Measurements from ENCODE around the gene HSPG2.

The HSPG2 gene

GRCh38 chr1:21857840-21858670 is 79.1 kb downstream of the HSPG2 start:
- DNase-seq: no peak

DNA sequence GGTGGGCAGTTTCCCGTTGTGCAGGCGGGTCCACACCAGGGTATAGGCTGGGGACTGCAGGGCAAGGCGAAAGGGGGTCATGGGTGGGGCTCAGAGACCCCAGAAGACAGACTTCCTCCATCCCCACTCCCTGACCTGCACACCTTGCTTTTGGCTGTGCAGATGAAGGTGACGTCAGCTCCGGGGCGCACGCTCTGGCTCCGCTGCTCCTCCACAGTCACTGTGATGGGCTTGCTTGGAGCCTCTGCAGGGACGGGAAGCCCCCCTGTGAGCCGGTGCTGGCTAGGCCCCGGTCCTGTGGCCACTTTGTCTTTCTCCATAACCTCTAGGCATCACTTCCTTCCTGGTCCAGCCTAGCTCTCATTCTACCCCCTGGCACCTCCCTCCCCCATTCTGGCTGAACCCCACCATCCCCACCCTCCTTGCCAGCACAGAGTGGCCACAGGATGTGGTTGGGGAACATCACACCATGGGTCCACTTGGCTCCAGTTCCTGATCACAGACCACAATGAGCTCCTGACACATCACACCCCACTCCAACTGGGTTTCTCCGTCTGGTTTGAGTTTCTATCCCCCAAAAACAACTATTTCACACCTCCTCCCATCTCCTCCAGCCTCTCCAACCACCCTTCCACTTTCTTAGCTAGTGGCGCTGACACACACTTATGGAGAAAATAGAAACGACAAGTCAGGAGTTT is 79.8 kb downstream of the HSPG2 start:
- DNase-seq: no peak

DNA sequence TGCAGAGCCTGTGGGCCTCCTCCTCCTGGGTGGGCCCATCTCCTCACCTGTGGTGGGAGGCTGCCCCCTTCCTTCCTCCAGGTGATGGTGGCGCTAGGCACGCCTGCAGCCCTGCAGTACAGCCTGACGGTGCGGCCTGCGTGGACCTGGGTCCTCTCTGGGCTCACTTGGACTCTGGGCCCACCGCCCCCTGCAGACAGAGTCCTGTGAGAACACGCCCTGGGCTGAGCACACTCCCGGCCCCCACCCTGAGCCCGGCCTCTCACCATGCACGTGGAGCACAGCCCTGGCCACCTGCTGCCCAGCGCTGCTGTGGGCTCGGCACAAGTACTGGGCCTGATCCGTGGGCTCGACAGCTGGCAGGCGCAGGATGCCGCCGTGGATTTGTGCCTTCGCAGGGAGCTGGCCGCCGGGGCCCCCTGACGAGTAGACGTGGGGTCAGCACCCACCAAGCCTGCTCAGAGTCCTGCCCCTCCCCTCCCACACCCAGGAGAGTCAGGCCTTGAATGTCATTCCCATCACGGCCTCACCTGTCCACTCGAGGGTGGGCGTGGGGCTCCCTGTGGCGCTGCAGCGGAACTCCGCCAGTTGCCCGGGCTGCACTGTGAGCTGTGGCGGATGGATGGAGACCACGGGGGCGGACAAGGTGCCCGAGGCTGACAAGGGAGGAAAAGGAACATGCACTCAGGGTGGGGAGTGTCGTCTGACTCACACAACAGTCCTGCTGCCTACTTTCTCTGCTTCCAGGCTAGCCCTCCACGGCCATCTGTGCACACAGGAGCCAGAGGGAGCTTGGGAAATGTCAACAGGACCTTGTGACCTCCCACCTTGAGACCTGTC is 81.6 kb downstream of the HSPG2 start:
- DNase-seq: no peak

- no peak for DNase-seq
These were observed 82.4 kb downstream of the HSPG2 start for GRCh38 chr1:21854751-21855131.

DNA sequence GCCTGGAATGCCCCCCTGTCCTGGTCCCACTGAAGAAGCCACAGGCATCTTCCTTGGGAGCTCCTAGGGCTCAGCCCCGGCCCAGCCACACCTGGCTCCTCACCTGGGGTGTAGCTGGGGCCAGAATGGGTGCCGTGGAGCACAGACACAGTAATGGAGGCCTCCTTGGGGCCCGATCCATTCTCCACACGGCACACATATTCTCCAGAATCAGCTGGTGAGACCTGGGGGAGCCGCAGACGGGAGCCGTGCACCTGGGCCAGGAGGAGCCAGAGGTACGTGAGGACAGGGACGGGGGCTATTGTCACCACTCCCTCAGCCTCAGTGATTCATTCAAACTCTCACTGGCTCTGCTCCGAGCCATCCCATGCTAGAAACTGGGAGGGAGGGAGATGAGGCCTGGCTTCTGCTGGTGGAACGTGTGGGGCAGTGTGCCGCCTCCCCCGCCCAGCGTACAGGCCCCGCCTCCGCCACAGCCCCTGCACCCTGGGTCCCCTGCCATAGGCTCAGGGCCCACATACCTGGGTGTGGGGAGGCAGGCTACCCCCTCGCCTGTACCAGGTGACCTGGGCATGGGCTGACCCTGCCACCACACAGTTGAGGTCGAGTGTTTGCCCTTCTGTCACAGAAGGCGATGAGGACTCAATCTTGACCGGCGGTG is 82.9 kb downstream of the HSPG2 start:
- DNase-seq: no peak

DNA sequence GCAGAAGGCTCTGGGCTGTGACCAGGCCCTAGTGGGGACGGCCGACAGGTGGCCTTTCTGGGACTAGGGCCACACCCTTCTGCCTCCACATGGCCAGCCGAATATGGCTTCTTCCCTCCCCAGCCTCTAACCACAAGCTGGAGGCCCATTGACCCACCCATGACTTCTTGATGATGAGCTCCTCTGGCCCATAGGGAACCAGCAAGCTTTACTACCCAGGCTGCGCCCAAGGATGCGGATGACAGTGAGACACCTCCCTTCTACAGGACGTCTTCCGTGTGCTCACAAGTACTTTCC is 84.0 kb downstream of the HSPG2 start:
- DNase-seq: no peak

- no peak for DNase-seq
These were observed 84.6 kb downstream of the HSPG2 start for GRCh38 chr1:21852282-21853130.

DNA sequence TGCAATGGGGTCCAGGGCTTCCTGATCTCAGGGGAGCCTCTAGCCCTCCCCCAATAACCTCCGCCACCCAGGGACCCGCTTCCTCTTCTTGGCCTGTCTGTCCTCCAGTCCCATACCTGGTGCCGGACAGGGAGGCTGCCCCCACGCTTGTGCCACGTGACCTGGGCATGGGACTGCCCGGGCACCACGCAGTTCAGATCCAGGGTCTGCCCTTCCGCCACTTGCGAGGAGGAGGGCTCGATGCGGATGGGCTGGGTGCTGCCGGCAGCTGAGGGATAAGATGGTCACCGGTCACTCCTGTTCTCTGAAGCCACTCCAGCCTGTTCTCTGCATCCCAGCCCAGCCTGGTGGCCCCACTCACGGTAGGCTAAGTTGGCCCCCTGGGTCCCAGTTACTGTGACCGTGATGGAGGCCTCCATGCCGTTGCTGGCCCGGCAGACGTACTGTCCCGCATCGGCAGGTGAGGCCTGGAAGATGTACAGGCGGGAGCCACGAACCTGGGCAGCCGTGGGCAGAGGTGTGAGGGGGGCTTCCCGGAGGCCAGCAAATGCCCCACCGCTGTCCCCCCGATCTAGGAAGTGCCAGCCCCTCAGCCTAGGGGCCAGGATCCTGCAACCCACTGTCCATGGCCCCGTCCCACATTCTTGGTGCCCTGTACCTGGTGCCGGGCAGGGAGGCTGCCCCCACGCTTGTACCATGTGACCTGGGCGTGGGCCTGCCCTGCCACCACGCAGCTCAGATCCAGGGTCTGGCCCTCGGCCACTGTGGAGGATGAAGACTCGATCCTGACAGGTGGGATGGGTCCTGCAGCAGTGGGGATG is 85.5 kb downstream of the HSPG2 start:
- no peak for DNase-seq

- DNase-seq: no peak
These were observed 87.1 kb downstream of the HSPG2 start for GRCh38 chr1:21849909-21850576.

- no peak for DNase-seq
These were observed 88.5 kb downstream of the HSPG2 start for GRCh38 chr1:21848524-21849174.

DNA sequence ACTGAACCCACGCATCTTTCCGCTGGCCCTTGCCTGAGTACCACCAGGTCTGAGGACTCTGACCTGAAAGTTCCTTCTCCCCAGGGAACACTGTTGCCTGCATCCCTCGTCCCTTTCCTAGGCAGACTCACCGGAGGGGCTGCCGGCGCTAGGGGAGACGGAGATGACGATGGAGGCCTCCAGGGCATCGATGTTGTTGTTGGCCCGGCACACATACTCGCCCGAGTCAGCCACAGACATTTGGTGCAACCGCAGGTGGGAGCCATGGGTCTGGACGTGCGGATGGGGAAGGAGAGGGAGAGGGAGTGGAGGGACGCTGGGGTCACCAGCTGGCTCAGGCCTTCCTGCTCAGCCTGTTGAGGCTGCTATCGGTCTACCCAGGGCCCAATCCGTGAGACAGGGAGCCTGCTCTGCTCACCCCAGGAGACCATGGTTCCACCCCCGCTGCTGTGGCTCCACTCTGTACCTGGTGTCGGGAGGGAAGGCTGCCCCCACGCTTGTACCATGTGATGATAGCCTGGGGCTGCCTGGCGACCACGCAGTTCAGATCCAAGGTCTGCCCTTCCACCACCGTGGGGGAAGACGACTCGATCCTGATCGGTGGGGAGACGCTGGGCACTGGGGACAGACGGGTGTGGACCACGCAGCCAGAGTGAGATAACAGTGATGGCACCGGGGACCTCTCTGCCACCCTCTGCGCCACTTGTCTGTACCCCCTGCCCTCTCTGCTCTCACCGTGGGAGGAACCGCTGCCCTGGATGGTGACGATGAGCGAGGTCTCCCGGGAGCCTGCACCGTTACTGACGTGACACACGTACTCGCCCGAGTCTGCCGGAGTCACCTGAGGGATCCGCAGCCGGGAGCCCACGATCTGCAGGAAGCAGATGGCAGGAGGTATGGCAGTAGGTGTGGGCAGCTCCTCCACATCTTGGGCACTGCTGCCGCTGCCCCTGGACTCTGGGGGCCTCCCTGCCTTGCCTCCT is 89.6 kb downstream of the HSPG2 start:
- DNase-seq: no peak

DNA sequence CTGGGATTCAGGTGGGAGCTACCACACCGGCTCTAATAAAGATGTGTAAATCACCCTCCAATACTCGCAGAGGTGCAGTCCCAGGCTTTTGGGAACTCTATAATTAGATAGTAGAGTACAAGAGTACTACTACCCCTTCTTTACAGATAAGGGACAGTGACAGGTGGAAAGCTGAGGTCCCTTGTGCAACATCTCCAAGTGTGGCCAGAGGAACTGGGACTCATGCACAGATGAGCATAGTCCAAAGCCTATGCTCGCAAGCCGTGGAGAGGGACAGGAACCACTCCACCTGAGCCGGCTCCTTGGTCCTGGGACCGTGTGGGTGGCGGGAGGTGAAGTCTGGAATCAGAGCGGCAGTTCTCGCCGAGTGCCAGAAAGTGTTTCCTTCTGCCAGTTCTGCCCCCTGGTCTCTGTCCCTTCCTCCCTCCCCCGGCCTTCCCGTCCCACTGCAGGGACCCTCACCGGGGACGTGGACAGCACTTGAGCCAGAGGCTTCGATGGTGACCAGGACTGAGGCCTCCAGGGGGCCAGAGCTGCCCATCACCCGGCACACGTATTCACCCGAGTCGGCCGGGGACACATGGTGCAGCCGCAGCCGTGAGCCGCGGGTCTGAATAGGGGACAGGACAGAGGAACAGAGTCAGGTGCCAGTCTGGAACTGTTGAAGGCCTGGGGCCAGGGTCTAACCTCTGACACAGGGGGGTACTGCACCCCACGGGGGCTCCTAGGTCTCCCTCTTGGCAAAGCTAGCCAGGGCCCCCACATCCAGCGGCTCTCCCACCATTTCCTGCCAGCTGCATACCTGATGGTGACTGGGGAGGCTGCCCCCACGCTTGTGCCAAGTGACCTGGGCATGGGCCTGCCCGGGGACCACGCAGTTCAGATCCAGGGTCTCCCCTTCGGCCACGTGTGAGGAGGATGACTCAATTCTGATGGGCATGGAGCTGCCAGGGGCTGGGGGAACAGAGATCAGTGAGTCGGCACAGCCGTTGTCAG is 91.2 kb downstream of the HSPG2 start:
- no peak for DNase-seq

GRCh38 chr1:21843996-21844395 is 93.1 kb downstream of the HSPG2 start:
- DNase-seq: no peak

DNA sequence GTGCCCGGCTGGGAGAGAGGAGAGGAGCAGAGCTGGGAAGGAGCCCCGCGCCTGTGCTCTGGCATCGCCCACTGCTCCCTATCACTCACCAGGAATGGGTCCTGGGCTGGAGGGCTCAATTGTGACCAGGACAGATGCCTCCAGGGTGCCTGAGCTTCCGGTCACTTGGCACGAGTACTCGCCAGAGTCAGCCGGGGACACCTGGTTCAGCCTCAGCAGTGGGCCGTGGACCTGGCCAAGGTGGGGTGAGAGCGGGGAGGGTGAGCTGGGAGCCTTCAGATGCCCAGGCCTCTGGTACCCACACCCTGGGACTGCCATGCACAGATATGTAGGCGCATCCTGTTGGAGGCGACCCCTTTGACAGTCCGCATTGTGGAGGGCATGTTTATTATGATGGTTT is 93.9 kb downstream of the HSPG2 start:
- no peak for DNase-seq

DNA sequence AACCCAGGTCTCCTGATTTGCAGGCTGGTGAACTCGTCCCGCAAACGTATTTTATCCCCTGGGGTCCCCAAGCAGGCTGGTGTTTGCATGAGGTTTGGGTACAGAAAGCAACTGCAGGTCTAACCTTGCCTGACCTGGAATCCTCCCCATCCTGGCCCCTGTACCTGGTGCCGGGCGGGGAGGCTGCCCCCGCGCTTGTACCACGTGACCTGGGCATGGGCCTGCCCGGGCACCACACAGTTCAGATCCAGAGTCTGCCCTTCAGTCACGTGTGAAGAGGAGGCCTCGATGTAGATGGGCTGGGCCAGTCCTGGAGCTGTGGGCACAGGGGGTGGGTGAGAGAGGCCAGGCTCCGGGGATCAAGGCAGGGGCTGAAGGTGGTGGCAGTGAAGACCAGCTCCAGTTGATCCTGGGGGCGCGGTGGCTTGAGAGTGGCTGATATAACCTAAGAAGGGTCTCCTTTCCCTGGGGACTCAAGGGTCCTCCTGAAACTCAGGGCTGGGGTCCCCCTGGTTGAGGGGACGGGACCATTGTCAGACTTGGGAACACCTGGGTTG is 94.4 kb downstream of the HSPG2 start:
- no peak for DNase-seq

DNA sequence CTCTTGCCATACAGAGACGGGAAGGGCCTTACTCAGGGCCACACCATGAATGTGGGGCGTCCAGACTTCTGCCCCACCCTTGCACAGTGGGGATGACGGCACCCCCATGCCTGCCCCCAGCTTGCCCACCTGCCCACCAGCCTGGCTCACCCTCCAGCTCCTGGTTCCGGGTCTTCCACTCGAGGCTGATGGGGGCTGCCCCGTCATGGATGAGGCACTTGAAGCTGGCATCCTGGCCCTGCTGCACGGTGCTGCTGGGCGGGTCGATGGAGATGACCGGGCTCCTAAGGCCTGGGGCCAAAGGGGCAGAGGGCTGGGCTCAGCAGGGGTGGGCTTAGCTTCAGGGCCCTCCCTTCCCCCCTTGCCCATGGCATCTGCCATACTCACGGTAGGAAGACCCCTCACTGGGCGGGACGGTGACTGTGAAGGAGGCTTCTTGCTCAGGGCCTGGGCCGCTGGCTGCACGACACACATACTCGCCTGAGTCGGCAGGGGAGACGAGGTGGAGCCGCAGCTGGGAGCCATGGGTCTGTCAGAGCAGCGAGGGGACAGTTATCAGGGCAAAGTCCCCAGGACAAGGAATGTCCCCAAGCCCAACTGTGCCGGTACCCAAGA is 95.2 kb downstream of the HSPG2 start:
- DNase-seq: no peak

DNA sequence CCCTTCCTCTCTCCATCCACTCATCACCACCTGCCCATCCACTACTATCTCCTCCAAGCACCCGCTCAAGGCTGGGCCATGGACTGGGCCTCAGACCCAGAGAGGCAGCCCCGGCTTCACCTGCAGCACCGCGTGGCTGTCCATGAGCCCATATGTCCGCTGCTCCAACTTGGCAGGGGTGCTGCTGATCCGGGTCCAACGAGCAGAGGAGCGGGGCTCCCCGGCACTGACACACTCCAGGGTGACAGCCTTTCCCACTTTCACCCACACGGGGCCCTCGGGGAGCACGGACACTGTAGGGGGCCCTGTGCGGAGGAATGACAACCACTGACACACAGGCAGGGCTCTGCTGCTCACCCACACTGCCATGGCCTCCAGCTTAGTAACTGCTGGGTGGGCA is 96.1 kb downstream of the HSPG2 start:
- no peak for DNase-seq

All from activated effector memory CD4-positive, alpha-beta T cell treated with Interleukin-2 at 50 U/mL for 16 hours (primary cell).